Erythroblast (primary cell): ENCODE data around the gene FOXD4L6.
"Not testable (repeated sequence)": the region's sequence is repeated elsewhere in the genome, so short reads cannot be mapped to it uniquely, and the experiment has no call there.

Experiments
- DNase-seq, 2 experiments: peaks; one replicate each; lab custom pipeline; 2025; lab: John Stamatoyannopoulos, UW

FOXD4L6 gene

DNA sequence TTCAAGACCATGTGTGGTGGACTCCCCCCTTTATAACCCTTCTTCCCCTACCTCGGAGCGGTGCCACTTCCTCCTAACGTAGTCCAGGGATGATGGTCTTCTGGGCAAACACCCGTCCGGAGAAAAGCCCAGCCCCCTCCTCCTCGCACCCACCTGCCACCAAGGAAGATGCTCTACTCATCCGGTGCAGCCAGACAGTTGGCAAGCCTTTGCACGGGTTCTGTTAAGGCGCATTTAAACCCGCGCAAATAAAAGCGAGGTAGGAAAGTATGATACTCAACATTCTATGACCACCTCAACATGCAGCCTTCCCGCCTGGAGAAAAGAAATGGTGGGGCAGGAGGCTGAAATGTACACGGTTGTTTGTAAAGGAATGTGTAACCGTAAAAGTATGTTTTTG is at the start of gene FOXD4L6:
TSS of gene FOXD4L6 (minus strand) at position 101 of the 400 bp plus-strand sequence. CDS start 298 bp downstream, outside the sequence.
- DNase-seq = not testable (repeated sequence)

DNA sequence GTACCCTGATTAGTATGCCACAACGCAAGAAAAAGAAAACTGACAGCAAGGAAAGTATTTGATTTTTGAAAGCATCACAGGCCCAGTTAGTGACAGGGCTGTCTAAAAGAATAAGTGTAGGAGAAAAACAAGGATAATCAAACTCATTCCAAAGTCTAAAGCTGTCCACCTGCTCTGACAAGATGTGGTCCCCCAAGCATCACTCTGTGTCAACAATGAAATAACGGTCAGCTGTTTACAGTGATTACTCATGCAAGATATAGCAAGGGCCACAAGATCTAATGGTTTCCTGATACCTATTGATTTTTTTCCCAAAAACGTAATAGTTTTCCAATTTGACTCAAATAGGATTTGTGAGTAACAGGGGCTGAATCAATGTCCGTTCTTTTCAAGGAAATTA is 46.5 kb upstream of the FOXD4L6 start:
- not testable (repeated sequence) for DNase-seq

DNA sequence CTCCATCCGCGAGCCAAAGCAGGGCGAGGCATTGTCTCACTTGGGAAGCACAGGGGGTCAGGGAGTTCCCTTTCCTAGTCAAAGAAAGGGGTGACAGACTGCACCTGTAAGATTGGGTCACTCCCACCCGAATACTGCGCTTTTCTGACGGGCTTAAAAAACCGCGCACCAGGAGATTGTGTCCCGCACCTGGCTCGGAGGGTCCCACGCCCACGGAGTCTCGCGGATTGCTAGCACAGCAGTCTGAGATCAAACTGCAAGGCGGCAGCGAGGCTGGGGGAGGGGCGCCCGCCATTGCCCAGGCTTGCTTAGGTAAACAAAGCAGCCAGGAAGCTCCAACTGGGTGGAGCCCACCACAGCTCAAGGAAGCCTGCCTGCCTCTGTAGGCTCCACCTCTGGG is 21.6 kb upstream of the FOXD4L6 start:
- not testable (repeated sequence) for DNase-seq

DNA sequence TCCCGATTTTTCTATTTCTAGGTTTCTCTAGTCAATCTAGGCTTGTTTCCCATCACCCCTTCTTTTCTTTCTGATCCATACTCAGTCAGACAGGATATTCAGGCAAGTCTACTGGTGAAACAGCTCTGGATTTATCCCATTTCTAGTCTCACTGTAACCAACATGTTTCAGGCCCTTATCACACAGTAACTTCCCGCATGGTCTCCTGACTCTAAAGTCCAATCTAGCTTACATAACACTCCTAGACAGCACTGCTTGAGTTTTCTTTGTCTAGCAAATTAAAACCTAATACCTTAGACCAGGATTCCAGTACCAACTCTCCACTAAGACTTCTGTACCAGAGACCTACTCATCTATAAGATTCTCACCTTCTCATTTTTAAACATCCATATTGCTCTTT is 13.4 kb upstream of the FOXD4L6 start:
- not testable (repeated sequence) for DNase-seq

DNA sequence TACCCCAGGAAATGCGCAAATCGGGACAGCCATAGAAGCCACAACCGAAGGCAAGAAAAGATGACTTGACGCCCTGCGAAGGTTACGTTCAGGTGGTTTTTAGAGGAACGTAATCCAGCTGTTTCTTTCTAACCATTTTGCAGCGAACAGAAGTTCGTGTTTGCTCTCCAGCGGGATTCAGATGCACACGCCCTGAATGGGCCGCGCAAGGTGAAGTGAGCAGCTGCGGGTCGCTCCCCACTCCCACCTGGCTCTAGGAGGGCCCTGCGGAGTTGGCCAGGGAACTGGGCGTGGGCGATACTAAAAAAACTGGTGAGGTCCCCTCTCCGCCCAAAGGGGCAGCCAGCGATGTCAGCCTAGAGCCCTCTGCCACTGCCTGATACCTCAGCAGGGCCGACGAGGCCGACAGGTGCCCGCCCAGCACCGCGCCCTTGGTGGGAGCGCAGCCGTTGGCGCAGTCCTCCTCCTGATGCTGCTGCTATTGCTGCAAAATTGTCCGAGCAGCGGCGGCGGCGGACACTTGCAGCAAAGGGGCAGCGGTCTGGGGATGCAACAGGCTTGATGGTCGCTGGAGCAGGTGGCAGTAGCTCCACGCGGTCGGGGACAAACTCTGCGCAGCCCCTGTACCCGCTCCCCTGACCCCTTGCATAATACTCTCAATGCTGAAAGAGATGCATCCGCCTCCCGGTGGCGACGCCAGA is 1.6 kb downstream of the FOXD4L6 start:
- DNase-seq = not testable (repeated sequence)

DNA sequence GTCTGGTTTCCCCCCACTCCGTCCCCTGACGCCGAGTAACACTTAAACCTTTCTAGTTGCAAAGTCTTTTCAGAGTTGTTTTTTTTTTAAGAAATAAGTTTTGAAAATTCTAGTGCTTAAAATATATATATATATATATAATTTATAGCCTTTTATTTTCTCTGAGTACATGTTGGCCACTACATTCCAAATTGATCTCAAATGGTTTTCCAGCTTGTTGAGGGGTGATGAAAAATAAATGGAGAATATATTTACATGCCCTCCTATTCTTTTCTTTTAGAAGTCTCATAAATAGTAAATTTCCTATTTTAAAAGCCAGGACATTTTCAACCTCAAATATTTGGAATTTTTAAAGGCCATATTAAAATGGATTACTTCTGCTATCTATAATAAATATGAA is 2.5 kb downstream of the FOXD4L6 start:
- DNase-seq = not testable (repeated sequence)

DNA sequence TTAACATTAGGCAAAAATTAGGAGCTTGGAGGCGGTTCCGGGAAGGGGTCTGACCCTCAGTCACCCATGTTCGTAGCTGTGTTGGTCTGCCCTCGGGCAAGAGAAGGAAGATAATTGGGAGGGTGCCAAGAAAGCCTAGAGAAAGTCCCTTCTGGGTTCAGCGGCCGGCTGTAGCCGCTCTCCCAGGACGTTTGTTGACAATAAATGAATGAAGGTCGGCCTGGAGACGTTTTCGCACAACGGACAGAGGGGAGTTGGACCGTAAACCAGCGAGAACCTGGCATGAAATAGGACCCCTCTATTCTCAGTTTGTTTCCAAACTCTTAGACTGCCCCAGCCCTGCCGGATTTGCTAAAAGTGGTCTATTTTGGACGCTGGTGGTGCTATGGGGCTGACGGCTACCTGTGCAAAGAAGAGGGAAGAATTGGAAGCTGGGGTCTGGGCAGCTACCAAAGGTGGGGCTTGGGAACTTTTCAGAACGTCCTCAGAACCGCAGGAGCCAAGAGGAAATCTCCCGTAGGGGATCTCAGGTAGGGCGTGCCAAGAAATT is 3.3 kb downstream of the FOXD4L6 start:
- DNase-seq = not testable (repeated sequence)

DNA sequence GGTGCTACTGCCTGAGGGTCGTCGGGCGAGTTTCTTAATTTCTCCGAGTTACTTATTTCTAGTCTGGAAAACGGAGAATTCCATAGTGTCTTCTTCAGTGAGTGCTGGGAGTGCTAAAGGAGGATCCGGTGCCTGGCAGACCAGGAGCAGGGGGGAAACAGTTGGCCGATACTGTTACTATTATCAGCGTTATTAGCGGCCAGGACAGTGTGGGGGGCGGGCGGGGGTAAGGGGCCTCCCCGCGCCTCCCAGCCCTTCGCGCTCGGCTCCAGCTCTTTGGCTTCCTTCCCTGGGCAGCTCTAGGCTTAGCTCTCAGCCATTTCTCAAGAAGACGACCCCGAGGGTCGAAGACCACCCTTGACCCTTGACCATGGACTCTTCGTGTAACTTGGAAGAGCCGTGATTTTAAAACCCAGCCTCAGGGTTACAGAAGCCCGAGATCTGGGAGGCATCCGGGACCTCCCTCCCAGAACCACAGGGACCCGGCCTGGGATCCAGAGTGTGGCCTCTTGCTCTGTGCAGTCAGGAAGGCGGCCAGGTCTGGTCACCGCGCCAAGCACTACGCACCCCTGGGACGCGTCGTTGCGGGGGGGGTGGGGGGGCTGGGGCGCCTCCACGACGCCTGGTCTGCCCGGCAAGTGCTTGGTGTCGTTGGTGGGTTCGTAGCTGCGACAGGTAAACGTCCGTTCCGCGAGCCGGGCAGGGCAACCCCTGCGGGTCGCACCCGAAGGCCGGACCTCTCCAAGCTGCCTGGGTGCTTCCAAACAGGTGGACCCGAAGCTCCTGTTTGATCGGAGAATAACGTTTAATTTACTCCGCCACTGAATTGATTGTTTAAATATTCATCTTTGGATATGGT is 4.0 kb downstream of the FOXD4L6 start:
- not testable (repeated sequence) for DNase-seq

DNA sequence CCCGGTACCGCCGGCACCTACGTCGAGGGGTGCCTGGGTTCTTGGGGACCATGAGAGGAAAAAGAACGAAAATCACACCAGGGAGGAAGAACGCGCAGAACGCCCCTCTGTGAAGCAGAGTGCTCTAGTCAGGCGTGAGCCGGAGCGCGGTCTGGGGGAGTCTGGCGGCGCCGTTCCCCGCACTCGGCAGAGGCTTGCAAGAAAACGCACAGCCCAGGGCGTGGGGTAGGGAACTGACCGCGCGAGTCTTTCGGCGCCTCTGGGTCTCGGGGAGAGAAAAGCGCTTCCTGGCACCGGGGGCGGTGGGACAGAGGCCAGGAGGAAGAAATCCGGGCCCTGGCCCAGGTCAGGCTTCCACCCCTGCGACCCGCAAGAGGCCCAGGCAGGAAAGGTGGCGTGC is 4.7 kb downstream of the FOXD4L6 start:
- DNase-seq = not testable (repeated sequence)

DNA sequence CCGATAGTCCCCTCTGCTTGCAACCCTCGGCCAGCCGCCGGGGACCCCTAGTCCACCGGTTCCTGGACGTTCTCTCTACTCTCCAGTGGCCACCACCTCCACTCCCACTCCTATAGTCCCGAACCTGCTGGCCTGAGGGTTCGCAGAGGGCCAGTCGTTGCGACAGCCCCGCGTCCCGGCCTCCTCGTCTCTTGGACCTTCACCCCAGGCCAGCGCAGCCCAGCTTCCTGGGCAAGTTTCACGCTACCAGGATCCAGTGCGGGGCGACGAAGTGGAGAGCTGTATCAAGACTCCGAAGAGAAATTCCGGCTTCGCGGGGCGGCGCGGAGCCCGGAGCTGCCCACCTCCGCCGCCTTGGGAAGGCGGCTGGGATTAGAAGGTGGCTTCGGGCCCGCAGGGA is 5.1 kb downstream of the FOXD4L6 start:
- DNase-seq = not testable (repeated sequence)

DNA sequence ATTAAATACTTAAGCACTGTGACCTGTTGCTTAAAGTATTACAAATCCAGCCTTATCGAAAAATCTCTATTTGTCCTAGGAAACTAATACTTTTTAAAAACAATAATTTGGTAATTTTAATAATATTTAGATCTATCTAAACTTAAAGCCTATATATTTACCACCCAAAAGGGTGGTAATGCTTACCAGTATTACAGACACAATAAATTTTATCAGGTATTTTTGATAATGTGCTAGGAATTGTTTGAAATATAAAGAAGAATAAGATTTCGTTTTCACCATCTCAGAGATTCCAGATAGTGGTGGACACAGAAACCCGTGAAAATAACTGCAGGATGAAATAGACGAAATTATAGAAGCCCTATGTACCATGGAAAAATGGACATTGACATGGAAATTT is 7.8 kb downstream of the FOXD4L6 start:
- DNase-seq = not testable (repeated sequence)

DNA sequence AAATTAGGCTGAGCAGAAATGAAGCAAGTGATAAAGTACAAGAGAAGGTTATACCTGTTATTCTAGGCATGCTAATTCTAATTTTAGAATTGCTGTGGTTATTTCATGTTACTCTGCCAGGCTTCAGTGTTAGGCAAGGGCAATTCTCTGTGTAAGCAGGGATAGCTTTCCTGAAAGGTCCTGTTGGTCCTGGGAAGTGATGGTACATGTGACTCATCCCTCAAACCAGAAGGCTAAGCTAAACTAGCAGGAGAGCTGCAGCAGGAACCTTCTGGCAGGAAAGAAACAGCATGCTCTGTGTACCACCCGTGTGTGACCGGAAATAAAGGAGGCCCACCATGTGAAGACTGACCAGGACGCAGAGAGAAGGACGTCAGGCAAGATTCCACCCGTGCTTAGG is 8.8 kb downstream of the FOXD4L6 start:
- not testable (repeated sequence) for DNase-seq

DNA sequence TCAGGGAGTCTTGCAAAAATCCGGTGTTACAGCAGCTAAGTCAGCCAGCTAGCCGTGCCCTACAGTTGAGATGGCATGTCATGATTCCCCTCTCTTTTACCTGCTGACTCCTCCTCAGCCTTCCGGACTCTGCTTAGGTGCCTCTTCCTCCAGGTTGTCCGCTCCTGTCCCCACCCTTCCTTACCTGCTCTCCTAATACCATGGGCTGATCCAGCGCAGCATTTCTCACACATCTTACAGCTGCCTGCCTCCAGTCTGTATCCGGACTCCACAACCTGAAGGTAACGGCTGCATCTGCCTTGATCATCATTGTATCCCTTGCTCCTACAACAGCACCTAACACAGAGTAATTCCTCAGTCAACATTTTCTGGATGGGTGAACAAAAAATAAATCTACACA is 9.2 kb downstream of the FOXD4L6 start:
- not testable (repeated sequence) for DNase-seq

DNA sequence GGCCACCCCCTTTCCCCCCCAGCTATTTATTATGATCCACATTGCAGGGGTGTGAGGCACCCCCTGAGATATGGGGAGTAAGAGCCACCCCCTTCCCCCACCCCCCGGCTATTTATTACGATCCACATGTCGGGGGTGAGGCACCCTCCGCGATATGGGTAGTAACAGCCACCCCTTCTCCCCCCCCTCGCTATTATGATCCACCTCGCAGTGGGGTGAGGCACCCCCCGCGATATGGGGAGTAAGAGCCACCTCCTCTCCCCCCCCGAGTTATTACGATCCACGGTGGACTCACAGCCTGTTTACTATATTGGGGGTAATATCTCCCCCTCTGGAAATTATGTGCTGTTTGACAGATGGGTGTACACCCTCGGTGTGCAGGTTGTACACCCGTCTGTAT is 15.1 kb downstream of the FOXD4L6 start:
- DNase-seq = not testable (repeated sequence)

DNA sequence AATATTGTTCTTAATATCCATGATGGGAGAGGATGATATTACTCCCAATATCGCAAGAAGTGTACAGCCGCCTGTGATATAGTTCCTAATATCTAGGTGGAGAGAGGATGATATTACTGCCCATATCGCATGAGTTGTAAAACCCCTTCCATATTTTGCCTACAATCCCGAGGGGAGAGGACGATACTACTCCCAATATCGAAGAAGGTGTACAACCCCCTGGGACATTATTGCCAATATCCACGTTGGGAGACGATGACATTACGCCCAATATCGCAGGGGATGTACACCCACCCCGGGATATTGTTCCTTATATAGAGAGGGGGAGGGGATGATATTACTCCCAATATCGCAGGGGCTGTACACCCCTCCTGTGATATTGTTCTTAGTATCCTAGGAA is 17.1 kb downstream of the FOXD4L6 start:
- DNase-seq = not testable (repeated sequence)

DNA sequence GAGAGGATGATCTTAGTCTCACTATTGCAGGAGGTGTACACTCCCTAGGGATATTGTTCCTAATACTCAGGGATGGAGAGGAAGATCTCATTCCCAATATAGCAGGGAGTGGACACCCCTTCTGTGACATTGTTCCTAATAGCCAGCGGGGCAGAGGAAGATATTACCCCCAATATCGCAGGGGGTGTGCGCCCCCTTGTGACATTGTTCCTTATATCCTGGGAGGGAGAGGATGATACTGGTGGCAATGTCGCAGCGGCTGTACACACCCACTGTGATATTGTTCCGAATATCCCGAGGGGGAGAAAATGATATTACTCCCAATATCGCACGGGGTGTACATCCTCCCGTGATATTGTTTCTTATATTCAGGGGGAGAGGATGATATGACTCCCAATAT is 17.6 kb downstream of the FOXD4L6 start:
- DNase-seq = not testable (repeated sequence)

DNA sequence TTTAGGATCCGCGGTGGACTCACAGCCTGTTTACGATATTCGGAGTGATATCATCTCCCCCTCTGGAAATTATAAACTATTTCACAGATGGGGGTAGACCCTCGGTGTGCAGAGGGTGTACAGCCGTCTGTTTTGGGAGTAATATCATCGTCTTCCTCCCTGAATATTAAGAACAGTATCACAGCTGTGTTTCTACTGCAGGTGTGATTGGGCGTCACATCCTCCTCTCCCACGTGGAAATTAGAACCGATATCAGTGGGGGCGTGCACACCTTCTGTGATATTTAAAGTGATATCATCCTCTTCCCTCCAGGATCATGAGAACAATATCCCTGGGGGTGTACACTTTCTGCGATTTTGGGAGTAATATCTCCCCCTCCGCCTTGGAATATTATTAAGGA is 19.2 kb downstream of the FOXD4L6 start:
- DNase-seq = not testable (repeated sequence)

DNA sequence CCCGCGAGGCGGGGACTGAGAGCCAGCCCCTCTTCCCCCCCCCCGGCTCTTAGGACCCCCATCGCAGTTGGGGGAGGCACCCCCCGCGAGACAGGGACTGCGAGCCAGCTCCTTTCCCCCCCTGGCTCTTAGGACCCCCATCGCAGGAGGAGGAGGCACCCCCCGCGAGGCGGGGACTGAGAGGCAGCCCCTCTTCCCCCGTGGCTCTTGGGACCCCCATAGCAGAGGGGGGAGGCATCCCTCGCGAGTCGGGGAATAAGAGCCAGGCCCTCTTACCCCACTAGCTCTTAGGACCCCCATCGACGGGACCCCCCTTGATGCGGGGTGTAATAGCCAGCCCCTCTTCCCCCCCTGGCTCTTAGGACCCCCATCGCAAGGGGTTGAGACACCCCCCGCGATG is 19.7 kb downstream of the FOXD4L6 start:
- DNase-seq = not testable (repeated sequence)

DNA sequence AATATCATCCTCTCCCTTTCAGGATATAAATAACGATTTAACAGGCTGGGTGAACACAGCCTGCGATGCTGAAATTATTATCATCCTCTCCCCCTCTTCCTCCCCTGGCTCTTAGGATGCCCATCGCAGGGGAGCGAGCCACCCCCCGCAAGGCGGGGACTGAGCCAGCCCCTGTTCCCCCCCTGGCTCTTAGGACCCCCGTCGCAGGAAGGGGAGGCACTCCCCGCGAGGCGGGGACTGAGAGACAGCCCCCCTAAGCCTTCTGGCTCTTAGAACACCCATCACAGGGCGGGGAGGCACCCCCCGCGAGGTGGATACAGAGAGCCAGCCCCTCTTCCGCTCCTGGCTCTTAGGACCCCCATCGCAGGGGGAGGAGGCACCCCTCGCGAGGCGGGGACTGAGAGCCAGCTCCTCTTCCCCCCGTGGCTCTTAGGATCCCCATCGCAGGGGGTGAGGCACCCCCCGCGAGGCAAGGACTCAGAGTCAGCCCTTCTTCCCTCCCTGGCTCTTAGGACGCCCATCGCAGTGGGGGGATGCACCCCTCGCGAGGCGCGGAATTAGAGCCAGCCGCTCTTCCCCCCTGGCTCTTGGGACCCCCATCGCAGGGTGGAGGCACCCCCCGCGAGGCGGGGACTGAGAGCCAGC is 21.9 kb downstream of the FOXD4L6 start:
- DNase-seq = not testable (repeated sequence)

DNA sequence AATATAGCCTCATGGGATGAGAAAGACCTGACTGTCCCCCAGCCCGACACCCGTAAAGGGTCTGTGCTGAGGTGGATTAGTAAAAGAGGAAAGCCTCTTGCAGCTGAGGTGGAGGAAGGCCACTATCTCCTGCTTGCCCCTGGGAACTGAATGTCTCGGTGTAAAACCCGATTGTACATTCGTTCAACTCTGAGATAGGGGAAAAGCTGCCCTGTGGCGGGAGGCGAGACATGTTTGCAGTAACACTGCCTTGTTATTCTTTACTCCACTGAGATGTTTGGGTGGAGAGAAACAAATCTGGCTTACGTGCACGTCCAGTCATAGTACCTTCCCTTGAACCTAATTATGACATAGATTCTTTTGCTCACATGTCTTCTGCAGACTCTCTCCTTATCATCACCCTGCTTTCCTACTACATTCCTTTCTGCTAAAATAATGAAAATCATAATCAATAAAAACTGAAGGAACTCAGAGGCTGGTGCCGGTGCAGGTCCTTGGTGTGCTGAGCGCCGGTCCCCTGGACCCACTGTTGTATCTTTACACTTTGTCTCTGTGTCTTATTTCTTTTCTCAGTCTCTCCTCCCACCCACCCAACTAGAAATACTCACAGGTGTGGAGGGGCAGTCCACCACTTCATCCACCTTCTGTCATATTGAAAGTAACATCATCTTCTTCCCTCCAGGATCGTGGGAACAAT is 22.8 kb downstream of the FOXD4L6 start:
- not testable (repeated sequence) for DNase-seq

DNA sequence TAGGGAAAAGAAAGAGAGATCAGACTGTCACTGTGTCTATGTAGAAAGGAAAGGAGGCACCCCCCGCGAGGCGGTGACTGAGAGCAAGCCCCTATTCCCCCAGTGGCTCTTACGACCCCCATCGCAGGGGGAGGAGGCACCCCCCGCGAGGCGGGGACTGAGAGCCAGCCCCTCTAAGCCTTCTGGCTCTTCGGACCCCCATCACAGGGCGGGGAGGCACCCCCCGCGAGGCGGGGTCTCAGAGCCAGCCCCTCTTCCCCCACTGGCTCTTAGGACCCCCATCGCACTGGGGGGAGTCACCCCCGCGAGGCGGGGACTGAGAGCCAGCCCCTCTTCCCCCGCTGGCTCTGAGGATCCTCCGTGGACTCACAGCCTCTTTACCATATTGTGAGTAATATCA is 23.9 kb downstream of the FOXD4L6 start:
- DNase-seq = not testable (repeated sequence)
